Measurements from ENCODE around the gene TNF.

DNA sequence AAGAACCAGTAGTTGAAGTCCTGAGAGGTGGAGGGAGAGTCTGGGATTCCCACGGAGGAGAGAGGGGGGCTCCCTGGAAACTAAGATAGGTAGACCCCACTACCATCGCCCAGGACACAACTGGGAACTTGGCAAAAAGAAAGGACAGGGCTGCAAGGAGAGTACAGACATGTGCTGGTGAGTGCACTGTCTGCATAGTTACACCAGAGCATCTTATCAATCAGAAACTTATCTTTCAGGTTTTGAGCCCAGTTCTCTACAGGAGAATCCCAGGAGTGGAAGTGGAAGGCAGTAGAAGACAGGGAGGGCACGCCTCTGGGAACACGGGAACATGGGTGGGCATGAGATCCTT, 15.8 kb upstream of the TNF start:
- TF ChIP-seq, protein P1, sequence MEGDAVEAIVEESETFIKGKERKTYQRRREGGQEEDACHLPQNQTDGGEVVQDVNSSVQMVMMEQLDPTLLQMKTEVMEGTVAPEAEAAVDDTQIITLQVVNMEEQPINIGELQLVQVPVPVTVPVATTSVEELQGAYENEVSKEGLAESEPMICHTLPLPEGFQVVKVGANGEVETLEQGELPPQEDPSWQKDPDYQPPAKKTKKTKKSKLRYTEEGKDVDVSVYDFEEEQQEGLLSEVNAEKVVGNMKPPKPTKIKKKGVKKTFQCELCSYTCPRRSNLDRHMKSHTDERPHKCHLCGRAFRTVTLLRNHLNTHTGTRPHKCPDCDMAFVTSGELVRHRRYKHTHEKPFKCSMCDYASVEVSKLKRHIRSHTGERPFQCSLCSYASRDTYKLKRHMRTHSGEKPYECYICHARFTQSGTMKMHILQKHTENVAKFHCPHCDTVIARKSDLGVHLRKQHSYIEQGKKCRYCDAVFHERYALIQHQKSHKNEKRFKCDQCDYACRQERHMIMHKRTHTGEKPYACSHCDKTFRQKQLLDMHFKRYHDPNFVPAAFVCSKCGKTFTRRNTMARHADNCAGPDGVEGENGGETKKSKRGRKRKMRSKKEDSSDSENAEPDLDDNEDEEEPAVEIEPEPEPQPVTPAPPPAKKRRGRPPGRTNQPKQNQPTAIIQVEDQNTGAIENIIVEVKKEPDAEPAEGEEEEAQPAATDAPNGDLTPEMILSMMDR (conservative IDR thresholded peaks at IDR 0.05; ENCODE audit: low read depth, low read length): no peak
- TF ChIP-seq EZH2phosphoT487 (IDR thresholded peaks at IDR 0.05; ENCODE audit: borderline replicate concordance, low read length): no peak

Measured in PC-3 (cell line).